ENCODE measurements around the gene CCDC77. TPM values are rescaled to one million over a fixed set of nuclear protein-coding genes. Genes with fewer than 3 reads are reported as not detected.

CCDC77 gene
- total RNA-seq = 10 to 100 TPM; 11.4 to 12.7 TPM

DNA sequence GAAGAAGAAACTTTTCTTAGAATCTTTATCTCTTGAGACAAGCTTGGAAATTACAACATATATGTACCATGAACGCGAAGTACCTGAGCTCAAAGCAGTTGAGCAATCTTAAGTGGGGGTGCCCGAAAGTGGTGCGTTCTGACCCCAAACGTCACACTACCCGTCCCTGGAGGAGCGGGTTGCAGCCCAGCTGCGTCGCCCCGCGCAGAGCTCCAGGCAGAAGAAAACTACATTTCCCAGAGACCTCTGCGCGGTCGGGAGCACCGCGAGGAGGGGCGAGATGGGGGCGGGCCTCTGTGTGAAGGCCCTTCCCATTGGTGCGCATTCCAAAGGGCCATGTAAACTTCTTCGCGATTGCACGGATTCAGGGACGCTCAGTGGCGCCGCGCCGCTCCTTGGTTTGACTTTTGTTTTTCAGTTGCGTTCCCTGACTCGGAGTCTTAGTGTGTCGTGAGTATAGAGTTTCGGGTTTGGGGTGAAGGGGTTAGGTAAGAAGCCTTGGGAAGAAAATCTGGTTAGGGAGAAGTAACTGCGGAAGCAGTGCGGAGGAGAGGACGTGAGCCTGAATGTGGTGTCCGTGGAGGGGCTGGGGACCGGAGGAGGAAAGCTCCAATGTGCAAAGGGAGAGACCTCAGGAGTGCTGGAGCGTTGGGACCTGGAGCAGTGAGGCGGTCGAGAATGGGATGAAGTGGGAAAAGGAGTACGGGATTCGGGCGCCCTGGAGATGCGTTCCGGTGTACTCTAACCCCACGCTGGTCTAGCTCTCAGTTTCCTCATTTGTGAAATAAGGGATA lies at the start of gene CCDC77:
TSS of gene CCDC77 (plus strand) at position 410 of the 794 bp plus-strand sequence. CDS start 7,740 bp downstream, outside the sequence.

DNA sequence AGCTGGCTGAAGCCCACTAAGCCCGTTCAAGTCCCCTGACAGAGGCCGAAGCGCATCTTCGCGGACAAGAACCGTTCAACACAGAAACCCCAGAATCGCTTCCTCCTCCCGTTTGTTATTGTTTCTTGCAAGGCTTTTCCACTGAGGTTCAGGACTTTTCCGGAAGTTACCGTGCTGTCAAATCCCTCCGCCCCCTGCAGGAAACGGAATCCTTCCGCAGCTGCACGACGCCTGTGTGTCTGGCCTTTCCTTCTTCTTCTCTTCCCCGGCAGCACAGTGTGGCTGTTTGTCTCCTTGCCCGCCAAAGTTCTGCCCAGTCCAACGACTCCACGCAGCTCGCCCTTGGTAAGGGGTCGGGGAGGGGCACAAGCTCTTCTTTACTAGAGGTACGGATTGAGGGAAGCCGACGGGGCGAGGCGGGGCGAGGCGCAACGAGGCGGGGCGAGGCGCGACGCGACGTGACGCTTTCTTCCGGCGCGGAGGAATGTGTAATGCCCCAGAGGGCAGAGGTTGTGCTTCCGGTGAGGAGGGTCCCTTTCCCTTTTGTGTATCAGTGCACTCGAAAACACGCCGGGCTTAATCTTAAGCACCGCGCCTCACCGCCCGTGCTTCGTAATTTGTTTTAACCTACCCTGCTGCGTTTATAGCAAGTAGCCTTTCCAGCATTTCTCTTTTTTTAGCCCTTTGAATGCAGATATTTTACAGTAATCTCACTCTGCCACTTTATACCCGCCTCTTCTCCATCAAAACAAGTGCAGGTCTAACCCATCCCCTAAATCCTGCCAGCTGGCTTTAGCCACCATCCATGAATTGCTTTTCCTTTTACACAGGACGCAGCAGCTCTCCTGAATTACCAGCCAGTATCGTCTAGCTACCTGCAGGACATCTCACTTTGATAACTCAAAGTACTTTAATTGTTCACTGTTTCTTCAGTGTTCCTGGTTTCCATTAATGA lies 12.0 kb upstream of the CCDC77 start, which contains the start of gene KDM5A:
TSS of gene KDM5A (minus strand) at position 179 of the 955 bp plus-strand sequence. CDS start 229 bp downstream, outside the sequence.

DNA sequence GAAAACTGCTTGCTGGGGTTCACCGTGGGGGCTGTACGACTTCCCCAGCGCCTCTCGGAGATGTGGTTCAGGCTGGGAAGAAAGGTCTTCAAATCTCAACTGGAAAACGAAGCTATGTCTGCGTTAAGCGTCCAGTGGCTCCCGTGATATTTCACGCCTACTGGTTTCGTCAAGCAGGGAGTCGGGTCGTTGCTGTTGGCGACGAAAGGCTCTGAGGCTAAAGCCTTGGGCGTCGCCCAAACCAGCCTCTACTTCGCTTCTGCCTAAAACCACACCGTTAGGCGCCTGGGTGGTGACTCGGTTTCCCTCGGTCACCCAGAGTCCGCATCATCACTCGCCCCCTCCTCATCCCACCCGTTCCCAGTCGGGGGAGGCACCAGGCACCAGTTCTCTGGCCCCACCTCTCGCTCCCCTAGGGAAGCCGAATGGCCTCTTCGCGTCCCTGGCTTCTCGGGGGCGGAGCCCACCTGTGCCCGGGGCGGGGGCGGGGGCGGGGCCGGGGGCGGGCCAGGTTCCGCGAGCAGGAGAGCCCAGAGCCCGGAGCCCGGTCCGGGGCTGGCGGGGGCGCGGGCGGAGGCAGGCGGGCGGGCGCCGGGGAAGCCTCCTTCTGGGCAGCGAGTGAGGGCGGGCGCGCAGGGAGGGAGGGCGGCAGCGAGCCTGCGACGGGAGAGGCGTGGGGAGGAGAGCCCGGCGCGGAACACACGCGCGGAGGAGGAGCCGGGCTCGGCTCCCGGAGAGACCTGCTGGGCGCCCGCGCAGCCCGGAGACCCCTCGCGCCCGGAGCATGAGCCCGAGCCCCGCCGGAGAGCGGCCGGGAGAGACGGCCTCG lies 58.2 kb downstream of the CCDC77 start, which contains the start of gene B4GALNT3:
TSS of gene B4GALNT3 (plus strand) at position 510 of the 829 bp plus-strand sequence. CDS start 438 bp downstream, outside the sequence.

Other genes starting within 250 kb of the CCDC77 start
- gene SLC6A12, start 187.5 kb upstream of the CCDC77 start, total RNA-seq = not detected
- not detected for gene SLC6A13, start 138.8 kb upstream of the CCDC77 start, total RNA-seq
- 10 to 100 TPM; 83.2 to 99.6 TPM for gene KDM5A, start 12.3 kb upstream of the CCDC77 start, total RNA-seq
- gene B4GALNT3, start 58.3 kb downstream of the CCDC77 start, total RNA-seq = under 1 TPM; 0.66 to 0.87 TPM